Measurements from ENCODE around the gene HES3.

HES3 gene

GRCh38 chr1:6265151-6265550, 21.2 kb downstream of the HES3 start:
- DNase-seq: no peak

- no peak for DNase-seq
These were observed 22.7 kb downstream of the HES3 start for GRCh38 chr1:6266641-6267040.

- DNase-seq: no peak
These were observed 23.8 kb downstream of the HES3 start for GRCh38 chr1:6267686-6268322.

- no peak for DNase-seq
These were observed 24.4 kb downstream of the HES3 start for GRCh38 chr1:6268415-6268814.

- DNase-seq: no peak
These were observed 25.3 kb downstream of the HES3 start for GRCh38 chr1:6269296-6269695.

- no peak for DNase-seq
These were observed 25.9 kb downstream of the HES3 start for GRCh38 chr1:6269720-6270400.

GRCh38 chr1:6270401-6270800, 26.4 kb downstream of the HES3 start:
- no peak for DNase-seq

- no peak for DNase-seq
These were observed 27.0 kb downstream of the HES3 start for GRCh38 chr1:6271006-6271405.

GRCh38 chr1:6271554-6271953, 27.6 kb downstream of the HES3 start:
- DNase-seq: no peak

GRCh38 chr1:6272452-6272851, 28.5 kb downstream of the HES3 start:
- DNase-seq: no peak

- no peak for DNase-seq
These were observed 28.9 kb downstream of the HES3 start for GRCh38 chr1:6272868-6273267.

GRCh38 chr1:6273380-6273891, 29.5 kb downstream of the HES3 start:
- DNase-seq: no peak

- DNase-seq: no peak
These were observed 30.1 kb downstream of the HES3 start for GRCh38 chr1:6274102-6274501.

- DNase-seq: no peak
These were observed 30.7 kb downstream of the HES3 start for GRCh38 chr1:6274622-6275139.

- no peak for DNase-seq
These were observed 32.1 kb downstream of the HES3 start for GRCh38 chr1:6275826-6276782.

GRCh38 chr1:6276811-6277555, 33.0 kb downstream of the HES3 start:
- no peak for DNase-seq

GRCh38 chr1:6278263-6278662, 34.3 kb downstream of the HES3 start:
- DNase-seq: no peak

- no peak for DNase-seq
These were observed 35.1 kb downstream of the HES3 start for GRCh38 chr1:6279066-6279465.

GRCh38 chr1:6279613-6280383, 35.8 kb downstream of the HES3 start:
- no peak for DNase-seq

- DNase-seq: no peak
These were observed 36.9 kb downstream of the HES3 start for GRCh38 chr1:6280761-6281451.
